Central memory CD8-positive, alpha-beta T cell (primary cell): ENCODE data around the gene DGKB.

ENCODE experiments used
- ATAC-seq: fragments of 150-1000 bp; cut with Tn5 transposase; replicated peaks from 2 replicates; pipeline ENCODE4 v1.10.0; 2022; ENCODE audit warnings: mild to moderate bottlenecking, moderate FRiP score, moderate number of reproducible peaks; ENCODE audit not compliant: poor library complexity, severe bottlenecking; ENCODE audit errors: extremely low read depth
- DNase-seq, 2 donors: peaks; one replicate each; pipeline ENCODE4 v3.0.0; 2021; ENCODE audit warnings: low spot score in 2 of 2
- H3K27ac Mint-ChIP-seq: one replicate; pipeline ENCODE4 v1.8.0; 2022; ENCODE audit warnings: low read depth, mild to moderate bottlenecking, moderate library complexity, mixed read lengths
- H3K27me3 Mint-ChIP-seq: one replicate; pipeline ENCODE4 v1.8.0; 2022; ENCODE audit warnings: mixed read lengths
- H3K36me3 Mint-ChIP-seq: one replicate; pipeline ENCODE4 v1.8.0; 2022; ENCODE audit warnings: mild to moderate bottlenecking, moderate library complexity, mixed read lengths; ENCODE audit not compliant: insufficient read depth
- H3K4me1 Mint-ChIP-seq: one replicate; pipeline ENCODE4 v1.8.0; 2022; ENCODE audit warnings: mixed read lengths
- H3K4me3 Mint-ChIP-seq: one replicate; pipeline ENCODE4 v1.8.0; 2022; ENCODE audit warnings: mild to moderate bottlenecking, moderate library complexity, mixed read lengths
- H3K9me3 Mint-ChIP-seq: one replicate; pipeline ENCODE4 v1.8.0; 2022; ENCODE audit warnings: mixed read lengths

DGKB gene

GRCh38 chr7:14242175-14242574 is 660.4 kb downstream of the DGKB start:
- DNase-seq (no peak), ATAC-seq (no peak)
- no peaks in the 10 kb centered on the region for H3K27me3 Mint-ChIP-seq
- no peaks in the 10 kb centered on the region for H3K4me1 Mint-ChIP-seq
- no peak overlapping the region for H3K4me3 Mint-ChIP-seq
- no peaks in the 10 kb centered on the region for H3K36me3 Mint-ChIP-seq
- H3K27ac Mint-ChIP-seq, result no peak overlapping the region
- no peaks in the 10 kb centered on the region for H3K9me3 Mint-ChIP-seq

- Mint-ChIP-seq H3K9me3 (no peaks in the 10 kb centered on the region), H3K27ac (no peak overlapping the region), H3K36me3 (no peaks in the 10 kb centered on the region), H3K27me3 (no peaks in the 10 kb centered on the region), H3K4me1 (no peaks in the 10 kb centered on the region), H3K4me3 (no peak overlapping the region)
- no peak for ATAC-seq
- DNase-seq, result no peak
Observed at GRCh38 chr7:14236834-14237233, 665.7 kb downstream of the DGKB start.

- ATAC-seq (no peak), DNase-seq (no peak)
- no peaks in the 10 kb centered on the region for H3K9me3 Mint-ChIP-seq
- no peak overlapping the region for H3K4me3 Mint-ChIP-seq
- no peak overlapping the region for H3K27ac Mint-ChIP-seq
- H3K27me3 Mint-ChIP-seq, result no peaks in the 10 kb centered on the region
- H3K4me1 Mint-ChIP-seq, result no peaks in the 10 kb centered on the region
- no peaks in the 10 kb centered on the region for H3K36me3 Mint-ChIP-seq
Observed at GRCh38 chr7:14235056-14235455, 667.5 kb downstream of the DGKB start.

GRCh38 chr7:14233868-14234369 is 668.6 kb downstream of the DGKB start:
- H3K27me3 Mint-ChIP-seq, result no peaks in the 10 kb centered on the region
- no peak for DNase-seq
- no peak for ATAC-seq
- no peaks in the 10 kb centered on the region for H3K36me3 Mint-ChIP-seq
- H3K4me1 Mint-ChIP-seq, result no peaks in the 10 kb centered on the region
- no peak overlapping the region for H3K27ac Mint-ChIP-seq
- H3K9me3 Mint-ChIP-seq, result no peaks in the 10 kb centered on the region
- H3K4me3 Mint-ChIP-seq, result no peak overlapping the region

- no peaks in the 10 kb centered on the region for H3K36me3 Mint-ChIP-seq
- ATAC-seq, result no peak
- H3K27ac Mint-ChIP-seq, result no peak overlapping the region
- no peaks in the 10 kb centered on the region for H3K9me3 Mint-ChIP-seq
- DNase-seq, result no peak
- H3K27me3 Mint-ChIP-seq, result no peaks in the 10 kb centered on the region
- H3K4me3 Mint-ChIP-seq, result no peak overlapping the region
- H3K4me1 Mint-ChIP-seq, result no peaks in the 10 kb centered on the region
Observed at GRCh38 chr7:14233076-14233867, 669.3 kb downstream of the DGKB start.

- DNase-seq, result no peak
- Mint-ChIP-seq H3K27ac (no peak overlapping the region), H3K4me3 (no peak overlapping the region), H3K4me1 (no peaks in the 10 kb centered on the region), H3K36me3 (no peaks in the 10 kb centered on the region), H3K27me3 (no peaks in the 10 kb centered on the region), H3K9me3 (no peaks in the 10 kb centered on the region)
- ATAC-seq, result no peak
Observed at GRCh38 chr7:14229047-14229446, 673.5 kb downstream of the DGKB start.

GRCh38 chr7:14228341-14228740 is 674.2 kb downstream of the DGKB start:
- Mint-ChIP-seq H3K9me3 (no peaks in the 10 kb centered on the region), H3K4me3 (no peak overlapping the region), H3K27me3 (no peaks in the 10 kb centered on the region), H3K4me1 (no peaks in the 10 kb centered on the region), H3K27ac (no peak overlapping the region), H3K36me3 (no peaks in the 10 kb centered on the region)
- ATAC-seq, result no peak
- DNase-seq, result no peak

GRCh38 chr7:14226126-14226525 is 676.4 kb downstream of the DGKB start:
- Mint-ChIP-seq H3K27ac (no peak overlapping the region), H3K4me3 (no peak overlapping the region), H3K4me1 (no peaks in the 10 kb centered on the region), H3K36me3 (peaks cover 3% of the 10 kb centered on the region), H3K27me3 (no peaks in the 10 kb centered on the region), H3K9me3 (no peaks in the 10 kb centered on the region)
- DNase-seq (no peak), ATAC-seq (no peak)

- ATAC-seq (no peak), DNase-seq (no peak)
- Mint-ChIP-seq H3K27me3 (no peaks in the 10 kb centered on the region), H3K27ac (no peak overlapping the region), H3K9me3 (no peaks in the 10 kb centered on the region), H3K4me1 (no peaks in the 10 kb centered on the region), H3K36me3 (peaks cover 3% of the 10 kb centered on the region), H3K4me3 (no peak overlapping the region)
Observed at GRCh38 chr7:14219125-14219524, 683.4 kb downstream of the DGKB start.

GRCh38 chr7:14218338-14218737 is 684.2 kb downstream of the DGKB start:
- Mint-ChIP-seq H3K36me3 (peaks cover 3% of the 10 kb centered on the region), H3K4me3 (no peak overlapping the region), H3K4me1 (no peaks in the 10 kb centered on the region), H3K27me3 (no peaks in the 10 kb centered on the region), H3K27ac (no peak overlapping the region), H3K9me3 (no peaks in the 10 kb centered on the region)
- DNase-seq, result no peak
- ATAC-seq, result no peak

GRCh38 chr7:14209896-14210484 is 692.6 kb downstream of the DGKB start:
- no peak for ATAC-seq
- no peak overlapping the region for H3K4me3 Mint-ChIP-seq
- no peaks in the 10 kb centered on the region for H3K36me3 Mint-ChIP-seq
- DNase-seq, result no peak
- no peaks in the 10 kb centered on the region for H3K9me3 Mint-ChIP-seq
- no peak overlapping the region for H3K27ac Mint-ChIP-seq
- H3K4me1 Mint-ChIP-seq, result no peaks in the 10 kb centered on the region
- H3K27me3 Mint-ChIP-seq, result peaks cover 11% of the 10 kb centered on the region

GRCh38 chr7:14207711-14208110 is 694.8 kb downstream of the DGKB start:
- H3K27me3 Mint-ChIP-seq, result peaks cover 7% of the 10 kb centered on the region
- DNase-seq (no peak), ATAC-seq (no peak)
- no peak overlapping the region for H3K27ac Mint-ChIP-seq
- H3K9me3 Mint-ChIP-seq, result no peaks in the 10 kb centered on the region
- H3K36me3 Mint-ChIP-seq, result no peaks in the 10 kb centered on the region
- no peaks in the 10 kb centered on the region for H3K4me1 Mint-ChIP-seq
- H3K4me3 Mint-ChIP-seq, result no peak overlapping the region

GRCh38 chr7:14207138-14207537 is 695.4 kb downstream of the DGKB start:
- Mint-ChIP-seq H3K4me3 (no peak overlapping the region), H3K36me3 (no peaks in the 10 kb centered on the region), H3K4me1 (no peaks in the 10 kb centered on the region), H3K27ac (no peak overlapping the region), H3K27me3 (peaks cover 1% of the 10 kb centered on the region), H3K9me3 (no peaks in the 10 kb centered on the region)
- ATAC-seq (no peak), DNase-seq (no peak)
